Liver (tissue), 9 donors: ENCODE data around the gene ENOX2. TPM values are rescaled to one million over a fixed set of nuclear protein-coding genes. Genes with fewer than 3 reads are reported as not detected.

Experiments
- DNase-seq: peaks from one replicate; pipeline ENCODE4 v3.0.0-alpha.2; 2017; ENCODE audit warnings: low spot score
- H3K27ac ChIP-seq, 2 donors: one replicate each; pipeline ENCODE4 v1.7.0; 2013; ENCODE audit warnings: inconsistent platforms in 2 of 2, low read length in 2 of 2, control low read depth in 1 of 2, low read depth in 1 of 2, mild to moderate bottlenecking in 1 of 2
- H3K27me3 ChIP-seq, 4 donors: one replicate each; pipeline versions ENCODE4 v1.6.1 to v1.7.0; 2013; ENCODE audit warnings: low read length in 3 of 4, inconsistent platforms in 1 of 4, mild to moderate bottlenecking in 1 of 4, moderate library complexity in 1 of 4; ENCODE audit not compliant: control insufficient read depth in 4 of 4, insufficient read depth in 4 of 4
- H3K36me3 ChIP-seq, 4 donors: one replicate each; pipeline versions ENCODE4 v1.6.1 to v1.7.0; 2013; ENCODE audit warnings: low read length in 3 of 4, mild to moderate bottlenecking in 3 of 4, low read depth in 1 of 4, moderate library complexity in 1 of 4; ENCODE audit not compliant: control insufficient read depth in 4 of 4, insufficient read depth in 3 of 4
- H3K4me1 ChIP-seq, 4 donors: one replicate each; pipeline versions ENCODE4 v1.6.1 to v1.7.0; 2013; ENCODE audit warnings: low read length in 3 of 4, mild to moderate bottlenecking in 3 of 4, moderate library complexity in 1 of 4; ENCODE audit not compliant: control insufficient read depth in 4 of 4, insufficient read depth in 4 of 4
- H3K4me3 ChIP-seq, 3 donors: one replicate each; pipeline versions ENCODE4 v1.6.1 to v1.7.0; 2013; ENCODE audit warnings: low read length in 3 of 3, control low read depth in 1 of 3, low read depth in 1 of 3, mild to moderate bottlenecking in 1 of 3
- H3K9ac ChIP-seq, 2 donors: one replicate each; pipeline ENCODE4 v1.7.0; 2013; ENCODE audit warnings: low read length in 2 of 2, mild to moderate bottlenecking in 2 of 2, moderate library complexity in 2 of 2, control low read depth in 1 of 2, low read depth in 1 of 2
- H3K9me3 ChIP-seq, 4 donors: one replicate each; pipeline versions ENCODE4 v1.6.1 to v1.7.0; 2013; ENCODE audit warnings: low read length in 3 of 4; ENCODE audit not compliant: control insufficient read depth in 4 of 4
- EGR1 ChIP-seq, 2 donors: IDR thresholded peaks; 2 replicates each; pipeline ENCODE4 v1.6.1; 2016 to 2018; ENCODE audit warnings: antibody characterized with exemption in 2 of 2, low read depth in 2 of 2
- FOXA1 ChIP-seq: IDR thresholded peaks from 2 replicates; pipeline ENCODE4 v1.6.1; 2016; ENCODE audit warnings: antibody characterized with exemption
- FOXA2 ChIP-seq: IDR thresholded peaks from 2 replicates; pipeline ENCODE4 v1.6.1; 2016; ENCODE audit warnings: antibody characterized with exemption
- GABPA ChIP-seq, 2 donors: IDR thresholded peaks in 1 of 2; conservative IDR thresholded peaks in 1 of 2; 2 replicates each; pipeline ENCODE4 v1.6.1; 2016; ENCODE audit warnings: antibody characterized with exemption in 2 of 2, mild to moderate bottlenecking in 1 of 2, moderate library complexity in 1 of 2
- HNF4A ChIP-seq, 2 donors: conservative IDR thresholded peaks; 2 replicates each; pipeline ENCODE4 v1.6.1; 2016; ENCODE audit warnings: antibody characterized with exemption in 2 of 2, mild to moderate bottlenecking in 2 of 2
- HNF4G ChIP-seq: IDR thresholded peaks from 2 replicates; pipeline ENCODE4 v1.6.1; 2016; ENCODE audit warnings: antibody characterized with exemption
- JUND ChIP-seq, 2 donors: IDR thresholded peaks; 2 replicates each; pipeline ENCODE4 v1.6.1; 2016; ENCODE audit warnings: antibody characterized with exemption in 2 of 2
- NR2F2 ChIP-seq: IDR thresholded peaks from 2 replicates; pipeline ENCODE4 v1.6.1; 2016; ENCODE audit warnings: antibody characterized with exemption
- RAD21 ChIP-seq, 2 donors: IDR thresholded peaks; 2 replicates each; pipeline ENCODE4 v1.6.1; 2016; ENCODE audit warnings: antibody characterized with exemption in 2 of 2, mild to moderate bottlenecking in 2 of 2
- RXRA ChIP-seq, 2 donors: IDR thresholded peaks; 2 replicates each; pipeline ENCODE4 v1.6.1; 2017 to 2018; ENCODE audit warnings: antibody characterized with exemption in 2 of 2, mild to moderate bottlenecking in 1 of 2
- SP1 ChIP-seq: IDR thresholded peaks from 2 replicates; pipeline ENCODE4 v1.6.1; 2018; ENCODE audit warnings: antibody characterized with exemption, mild to moderate bottlenecking
- TAF1 ChIP-seq: conservative IDR thresholded peaks from 2 replicates; pipeline ENCODE4 v1.6.1; 2016; ENCODE audit warnings: antibody characterized with exemption, mild to moderate bottlenecking
- YY1 ChIP-seq: IDR thresholded peaks from 2 replicates; pipeline ENCODE4 v1.6.1; 2016; ENCODE audit warnings: antibody characterized with exemption, mild to moderate bottlenecking
- WGBS: extraction: QIAGEN DNeasy Blood & Tissue Kit; methylation state at CpG from one replicate; pipeline ENCODE4 v1.1.7; 2013; 5-methylcytosine and 5-hydroxymethylcytosine counted together
- polyA plus RNA-seq, 2 donors: library from polyadenylated mRNA; stranded (reverse) in 1 of 2; unstranded in 1 of 2; fragments of 200-250 nt in 1 of 2; fragments of >200 nt in 1 of 2; fragmentation: Nextera tagmentation in 1 of 2; extraction: Ambion mirVana in 1 of 2; gene quantifications; one replicate each; pipeline versions ENCODE4 v1.2.1 to v1.2.3, GENCODE V29; 2013 to 2015
- total RNA-seq, 2 donors: library from RNA; depleted of rRNA; stranded (reverse); fragments of >200 nt; gene quantifications; one replicate each; pipeline ENCODE4 v1.2.3, GENCODE V29; 2014
- TF ChIP-seq, protein P1 (sequence below): IDR thresholded peaks from 2 replicates; pipeline ENCODE4 v1.6.1; 2016; ENCODE audit warnings: antibody characterized with exemption
- TF ChIP-seq, protein P2 (sequence below): IDR thresholded peaks from 2 replicates; pipeline ENCODE4 v1.6.1; 2016; ENCODE audit warnings: antibody characterized with exemption
- TF ChIP-seq, protein P3 (sequence below): IDR thresholded peaks from 2 replicates; pipeline ENCODE4 v1.6.1; 2016; ENCODE audit warnings: antibody characterized with exemption, mild to moderate bottlenecking
- TF ChIP-seq, protein P4 (sequence below): fragments of 150-350 bp; IDR thresholded peaks from 2 replicates; pipeline ENCODE4 v1.5.1; 2017; ENCODE audit warnings: improper control_type of control experiment, low read depth, low read length; ENCODE audit not compliant: missing input control
- TF ChIP-seq, protein P5 (sequence below): IDR thresholded peaks from 2 replicates; pipeline ENCODE4 v1.6.1; 2016; ENCODE audit warnings: antibody characterized with exemption
- donor health status: healthy.
- donor health status: healthy.
- donor health status: healthy.
- donor health status: healthy.
- donor health status: healthy.

Gene ENOX2
- total and polyA plus RNA-seq, 4 donors, result 5.0 to 11.5 (median 6.5) TPM

DNA sequence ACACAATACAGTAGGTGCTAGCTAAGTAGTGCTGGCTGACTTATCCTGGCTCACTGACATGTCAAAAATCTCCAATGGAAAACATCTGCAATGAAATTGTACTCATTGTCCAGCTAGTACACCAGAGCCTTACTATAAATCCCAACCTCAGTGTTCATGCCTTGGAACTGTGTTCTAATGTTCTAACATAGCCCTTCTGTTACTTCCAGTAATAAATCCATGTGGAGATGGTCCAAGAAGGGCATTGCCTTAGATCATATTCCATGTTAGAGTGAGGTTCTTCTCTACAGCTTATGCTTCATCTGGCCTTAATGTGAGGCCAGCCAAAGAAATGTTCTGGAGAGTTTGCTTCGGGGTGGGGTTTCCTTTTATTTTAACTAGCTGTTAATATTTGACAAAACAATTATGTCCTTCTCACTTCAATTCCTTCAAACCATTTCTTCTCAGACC, 25.1 kb downstream of the ENOX2 start:
- peaks cover 0 to 6% (median 1%) of the 10 kb centered on the region in 4 donors for H3K4me1 ChIP-seq
- H3K36me3 ChIP-seq, result no peaks in the 10 kb centered on the region
- H3K27ac ChIP-seq, result no peak overlapping the region
- H3K9me3 ChIP-seq, result no peaks in the 10 kb centered on the region
- 43% methylated on average over 1 of the region's 1 CpG for WGBS
- TF ChIP-seq, protein P1, sequence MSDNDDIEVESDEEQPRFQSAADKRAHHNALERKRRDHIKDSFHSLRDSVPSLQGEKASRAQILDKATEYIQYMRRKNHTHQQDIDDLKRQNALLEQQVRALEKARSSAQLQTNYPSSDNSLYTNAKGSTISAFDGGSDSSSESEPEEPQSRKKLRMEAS, result no peak
- no peak overlapping the region for H3K4me3 ChIP-seq
- H3K27me3 ChIP-seq, result no peaks in the 10 kb centered on the region
- no peak overlapping the region for H3K9ac ChIP-seq
- DNase-seq, result no peak

DNA sequence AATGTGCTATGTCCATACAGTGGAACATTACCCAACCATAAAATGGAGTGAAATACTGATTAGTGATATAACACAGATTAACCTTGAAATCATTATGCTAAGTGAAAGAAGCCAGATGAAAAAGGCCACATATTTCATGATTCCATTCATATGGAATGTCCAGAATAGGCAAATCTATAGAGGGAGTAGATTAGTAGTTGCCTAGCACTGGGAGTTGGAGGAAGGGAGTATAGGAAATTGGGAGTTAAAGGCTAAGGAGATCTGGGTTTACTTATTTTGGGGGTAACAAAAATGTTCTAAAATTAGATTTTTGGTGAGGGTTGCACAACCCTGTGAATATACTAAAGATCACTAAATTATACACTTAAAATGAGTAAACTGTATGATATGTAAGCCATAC, 26.8 kb downstream of the ENOX2 start:
- Histone ChIP-seq H3K27ac (no peak overlapping the region), H3K9me3 (no peaks in the 10 kb centered on the region), H3K4me3 (no peak overlapping the region), H3K4me1 (peaks cover 0 to 6% (median 1%) of the 10 kb centered on the region in 4 donors), H3K9ac (no peak overlapping the region), H3K27me3 (no peaks in the 10 kb centered on the region), H3K36me3 (no peaks in the 10 kb centered on the region)
- no peak for DNase-seq
- no peak for TF ChIP-seq RXRA (IDR thresholded peaks at IDR 0.05)
- no peak for TF ChIP-seq HNF4G
- no peak for TF ChIP-seq TAF1
- TF ChIP-seq, protein P2, sequence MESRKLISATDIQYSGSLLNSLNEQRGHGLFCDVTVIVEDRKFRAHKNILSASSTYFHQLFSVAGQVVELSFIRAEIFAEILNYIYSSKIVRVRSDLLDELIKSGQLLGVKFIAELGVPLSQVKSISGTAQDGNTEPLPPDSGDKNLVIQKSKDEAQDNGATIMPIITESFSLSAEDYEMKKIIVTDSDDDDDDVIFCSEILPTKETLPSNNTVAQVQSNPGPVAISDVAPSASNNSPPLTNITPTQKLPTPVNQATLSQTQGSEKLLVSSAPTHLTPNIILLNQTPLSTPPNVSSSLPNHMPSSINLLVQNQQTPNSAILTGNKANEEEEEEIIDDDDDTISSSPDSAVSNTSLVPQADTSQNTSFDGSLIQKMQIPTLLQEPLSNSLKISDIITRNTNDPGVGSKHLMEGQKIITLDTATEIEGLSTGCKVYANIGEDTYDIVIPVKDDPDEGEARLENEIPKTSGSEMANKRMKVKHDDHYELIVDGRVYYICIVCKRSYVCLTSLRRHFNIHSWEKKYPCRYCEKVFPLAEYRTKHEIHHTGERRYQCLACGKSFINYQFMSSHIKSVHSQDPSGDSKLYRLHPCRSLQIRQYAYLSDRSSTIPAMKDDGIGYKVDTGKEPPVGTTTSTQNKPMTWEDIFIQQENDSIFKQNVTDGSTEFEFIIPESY, result no peak
- TF ChIP-seq, protein P3, sequence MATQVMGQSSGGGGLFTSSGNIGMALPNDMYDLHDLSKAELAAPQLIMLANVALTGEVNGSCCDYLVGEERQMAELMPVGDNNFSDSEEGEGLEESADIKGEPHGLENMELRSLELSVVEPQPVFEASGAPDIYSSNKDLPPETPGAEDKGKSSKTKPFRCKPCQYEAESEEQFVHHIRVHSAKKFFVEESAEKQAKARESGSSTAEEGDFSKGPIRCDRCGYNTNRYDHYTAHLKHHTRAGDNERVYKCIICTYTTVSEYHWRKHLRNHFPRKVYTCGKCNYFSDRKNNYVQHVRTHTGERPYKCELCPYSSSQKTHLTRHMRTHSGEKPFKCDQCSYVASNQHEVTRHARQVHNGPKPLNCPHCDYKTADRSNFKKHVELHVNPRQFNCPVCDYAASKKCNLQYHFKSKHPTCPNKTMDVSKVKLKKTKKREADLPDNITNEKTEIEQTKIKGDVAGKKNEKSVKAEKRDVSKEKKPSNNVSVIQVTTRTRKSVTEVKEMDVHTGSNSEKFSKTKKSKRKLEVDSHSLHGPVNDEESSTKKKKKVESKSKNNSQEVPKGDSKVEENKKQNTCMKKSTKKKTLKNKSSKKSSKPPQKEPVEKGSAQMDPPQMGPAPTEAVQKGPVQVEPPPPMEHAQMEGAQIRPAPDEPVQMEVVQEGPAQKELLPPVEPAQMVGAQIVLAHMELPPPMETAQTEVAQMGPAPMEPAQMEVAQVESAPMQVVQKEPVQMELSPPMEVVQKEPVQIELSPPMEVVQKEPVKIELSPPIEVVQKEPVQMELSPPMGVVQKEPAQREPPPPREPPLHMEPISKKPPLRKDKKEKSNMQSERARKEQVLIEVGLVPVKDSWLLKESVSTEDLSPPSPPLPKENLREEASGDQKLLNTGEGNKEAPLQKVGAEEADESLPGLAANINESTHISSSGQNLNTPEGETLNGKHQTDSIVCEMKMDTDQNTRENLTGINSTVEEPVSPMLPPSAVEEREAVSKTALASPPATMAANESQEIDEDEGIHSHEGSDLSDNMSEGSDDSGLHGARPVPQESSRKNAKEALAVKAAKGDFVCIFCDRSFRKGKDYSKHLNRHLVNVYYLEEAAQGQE, result no peak
- TF ChIP-seq EGR1 (IDR thresholded peaks at IDR 0.05; ENCODE audit: low read depth in 2 of 2), result no peak
- no peak for TF ChIP-seq JUND (IDR thresholded peaks at IDR 0.05)
- TF ChIP-seq, protein P1, result no peak
- TF ChIP-seq FOXA1, result no peak

DNA sequence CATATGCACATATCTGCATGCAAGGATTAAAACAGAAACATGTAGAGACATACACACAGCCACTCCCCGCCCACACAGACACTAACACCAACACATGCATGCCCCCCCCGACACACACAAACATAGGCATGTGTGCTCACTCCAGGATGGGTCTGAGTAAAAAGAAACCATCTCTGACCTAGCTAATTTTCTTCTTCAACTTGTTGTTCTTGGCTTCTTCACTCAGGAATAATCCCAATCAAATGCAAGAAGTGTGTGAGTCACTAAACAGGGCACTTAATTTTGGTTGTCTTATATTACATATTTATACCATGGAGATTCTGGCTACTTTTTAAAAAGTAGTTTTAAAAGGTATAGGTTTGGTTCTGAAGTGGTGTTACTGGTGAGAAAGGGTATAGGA, 28.3 kb downstream of the ENOX2 start:
- DNase-seq, result no peak
- Histone ChIP-seq H3K4me1 (peaks cover 0 to 6% (median 1%) of the 10 kb centered on the region in 4 donors), H3K9me3 (no peaks in the 10 kb centered on the region), H3K4me3 (no peak overlapping the region), H3K9ac (no peak overlapping the region), H3K36me3 (no peaks in the 10 kb centered on the region), H3K27ac (no peak overlapping the region), H3K27me3 (no peaks in the 10 kb centered on the region)
- whole genome bisulfite sequencing, result 96% methylated on average over 2 of the region's 2 CpGs
- TF ChIP-seq, protein P4, sequence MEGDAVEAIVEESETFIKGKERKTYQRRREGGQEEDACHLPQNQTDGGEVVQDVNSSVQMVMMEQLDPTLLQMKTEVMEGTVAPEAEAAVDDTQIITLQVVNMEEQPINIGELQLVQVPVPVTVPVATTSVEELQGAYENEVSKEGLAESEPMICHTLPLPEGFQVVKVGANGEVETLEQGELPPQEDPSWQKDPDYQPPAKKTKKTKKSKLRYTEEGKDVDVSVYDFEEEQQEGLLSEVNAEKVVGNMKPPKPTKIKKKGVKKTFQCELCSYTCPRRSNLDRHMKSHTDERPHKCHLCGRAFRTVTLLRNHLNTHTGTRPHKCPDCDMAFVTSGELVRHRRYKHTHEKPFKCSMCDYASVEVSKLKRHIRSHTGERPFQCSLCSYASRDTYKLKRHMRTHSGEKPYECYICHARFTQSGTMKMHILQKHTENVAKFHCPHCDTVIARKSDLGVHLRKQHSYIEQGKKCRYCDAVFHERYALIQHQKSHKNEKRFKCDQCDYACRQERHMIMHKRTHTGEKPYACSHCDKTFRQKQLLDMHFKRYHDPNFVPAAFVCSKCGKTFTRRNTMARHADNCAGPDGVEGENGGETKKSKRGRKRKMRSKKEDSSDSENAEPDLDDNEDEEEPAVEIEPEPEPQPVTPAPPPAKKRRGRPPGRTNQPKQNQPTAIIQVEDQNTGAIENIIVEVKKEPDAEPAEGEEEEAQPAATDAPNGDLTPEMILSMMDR, result no peak
- no peak for TF ChIP-seq HNF4A (conservative IDR thresholded peaks at IDR 0.05)
- no peak for TF ChIP-seq FOXA2
- TF ChIP-seq, protein P1, result no peak
- TF ChIP-seq FOXA1, result no peak
- TF ChIP-seq YY1, result no peak
- TF ChIP-seq, protein P5, sequence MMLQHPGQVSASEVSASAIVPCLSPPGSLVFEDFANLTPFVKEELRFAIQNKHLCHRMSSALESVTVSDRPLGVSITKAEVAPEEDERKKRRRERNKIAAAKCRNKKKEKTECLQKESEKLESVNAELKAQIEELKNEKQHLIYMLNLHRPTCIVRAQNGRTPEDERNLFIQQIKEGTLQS, result no peak
- no peak for TF ChIP-seq EGR1 (IDR thresholded peaks at IDR 0.05; ENCODE audit: low read depth in 2 of 2)
- no peak for TF ChIP-seq RXRA (IDR thresholded peaks at IDR 0.05)
- TF ChIP-seq, protein P2, result no peak
- TF ChIP-seq HNF4G, result no peak
- TF ChIP-seq JUND (IDR thresholded peaks at IDR 0.05), result no peak
- TF ChIP-seq NR2F2, result no peak
- no peak for TF ChIP-seq RAD21 (IDR thresholded peaks at IDR 0.05)
- TF ChIP-seq SP1, result no peak
- no peak for TF ChIP-seq GABPA (IDR thresholded peaks at IDR 0.05 in 1 of 2, conservative IDR thresholded peaks at IDR 0.05 in 1 of 2)
- TF ChIP-seq TAF1, result no peak
